ENCODE data around the gene XRCC4.

DNA sequence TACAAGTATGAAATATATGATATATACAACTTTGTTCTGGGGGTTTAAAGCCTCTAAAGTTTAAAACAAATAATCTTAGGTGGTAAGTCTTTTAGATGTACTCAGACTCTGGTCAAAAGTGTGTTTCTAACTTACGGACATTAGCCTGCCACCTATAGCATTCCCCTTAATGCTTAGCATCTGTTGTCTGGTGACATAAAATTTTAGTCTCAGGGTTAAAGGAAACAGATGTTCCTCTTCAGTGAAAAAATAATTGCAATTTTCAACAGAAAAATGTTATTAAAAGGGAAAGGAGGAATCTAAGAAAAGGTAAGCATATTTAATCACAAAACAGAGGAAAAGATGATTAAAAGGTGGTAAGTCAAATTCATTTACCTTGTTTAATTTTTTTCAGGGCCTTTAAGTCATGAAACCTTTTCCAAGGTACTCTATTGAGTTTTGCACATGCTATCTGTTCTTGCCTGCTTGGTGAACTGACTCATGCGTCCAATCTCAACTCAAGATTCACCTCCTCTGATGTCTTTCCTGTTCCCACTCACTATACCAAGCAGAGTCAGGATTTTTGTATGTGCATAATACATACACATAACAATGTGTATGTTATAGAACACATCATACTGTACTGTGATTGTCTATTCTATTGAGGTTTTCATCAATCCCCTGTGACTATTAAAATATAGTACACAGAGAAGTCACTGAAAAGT lies 8.1 kb upstream of the XRCC4 start:
- TF ChIP-seq, protein P1, sequence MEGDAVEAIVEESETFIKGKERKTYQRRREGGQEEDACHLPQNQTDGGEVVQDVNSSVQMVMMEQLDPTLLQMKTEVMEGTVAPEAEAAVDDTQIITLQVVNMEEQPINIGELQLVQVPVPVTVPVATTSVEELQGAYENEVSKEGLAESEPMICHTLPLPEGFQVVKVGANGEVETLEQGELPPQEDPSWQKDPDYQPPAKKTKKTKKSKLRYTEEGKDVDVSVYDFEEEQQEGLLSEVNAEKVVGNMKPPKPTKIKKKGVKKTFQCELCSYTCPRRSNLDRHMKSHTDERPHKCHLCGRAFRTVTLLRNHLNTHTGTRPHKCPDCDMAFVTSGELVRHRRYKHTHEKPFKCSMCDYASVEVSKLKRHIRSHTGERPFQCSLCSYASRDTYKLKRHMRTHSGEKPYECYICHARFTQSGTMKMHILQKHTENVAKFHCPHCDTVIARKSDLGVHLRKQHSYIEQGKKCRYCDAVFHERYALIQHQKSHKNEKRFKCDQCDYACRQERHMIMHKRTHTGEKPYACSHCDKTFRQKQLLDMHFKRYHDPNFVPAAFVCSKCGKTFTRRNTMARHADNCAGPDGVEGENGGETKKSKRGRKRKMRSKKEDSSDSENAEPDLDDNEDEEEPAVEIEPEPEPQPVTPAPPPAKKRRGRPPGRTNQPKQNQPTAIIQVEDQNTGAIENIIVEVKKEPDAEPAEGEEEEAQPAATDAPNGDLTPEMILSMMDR (IDR thresholded peaks at IDR 0.05 in 4 of 5, conservative IDR thresholded peaks at IDR 0.05 in 1 of 5) = no peak
- TF ChIP-seq POLR2A (IDR thresholded peaks at IDR 0.05) = no peak

Data from gastrocnemius medialis (tissue), 4 donors.